GM12873 (cell line): ENCODE results near the gene LRRC63.

ENCODE experiments used
- TF ChIP-seq, protein P1 (sequence below): IDR thresholded peaks from 2 replicates; pipeline ENCODE4 v1.5.1; 2012; ENCODE audit warnings: low read depth, mild to moderate bottlenecking, moderate library complexity, low read length, control low read depth; ENCODE audit not compliant: insufficient read depth; ENCODE audit errors: missing control alignments

LRRC63 gene

DNA sequence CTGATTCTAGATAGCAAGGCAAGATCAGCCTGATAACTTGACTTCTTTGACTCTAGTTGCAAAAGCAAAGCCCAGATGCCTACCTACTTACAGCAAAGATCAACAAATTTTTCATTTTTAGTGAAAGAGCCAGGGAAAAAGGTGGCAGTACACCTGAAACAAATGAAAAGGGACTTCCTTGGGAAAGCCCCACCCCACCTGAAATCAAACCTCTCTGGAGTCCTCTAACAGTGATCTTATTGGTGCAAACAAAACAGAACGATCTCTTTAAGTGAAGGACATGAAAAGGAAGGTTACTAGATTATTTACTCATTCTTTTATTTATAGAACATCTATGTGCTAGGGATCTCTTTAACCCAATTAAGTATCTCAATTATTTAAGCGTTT is 29.2 kb upstream of the LRRC63 start:
- TF ChIP-seq, protein P1, sequence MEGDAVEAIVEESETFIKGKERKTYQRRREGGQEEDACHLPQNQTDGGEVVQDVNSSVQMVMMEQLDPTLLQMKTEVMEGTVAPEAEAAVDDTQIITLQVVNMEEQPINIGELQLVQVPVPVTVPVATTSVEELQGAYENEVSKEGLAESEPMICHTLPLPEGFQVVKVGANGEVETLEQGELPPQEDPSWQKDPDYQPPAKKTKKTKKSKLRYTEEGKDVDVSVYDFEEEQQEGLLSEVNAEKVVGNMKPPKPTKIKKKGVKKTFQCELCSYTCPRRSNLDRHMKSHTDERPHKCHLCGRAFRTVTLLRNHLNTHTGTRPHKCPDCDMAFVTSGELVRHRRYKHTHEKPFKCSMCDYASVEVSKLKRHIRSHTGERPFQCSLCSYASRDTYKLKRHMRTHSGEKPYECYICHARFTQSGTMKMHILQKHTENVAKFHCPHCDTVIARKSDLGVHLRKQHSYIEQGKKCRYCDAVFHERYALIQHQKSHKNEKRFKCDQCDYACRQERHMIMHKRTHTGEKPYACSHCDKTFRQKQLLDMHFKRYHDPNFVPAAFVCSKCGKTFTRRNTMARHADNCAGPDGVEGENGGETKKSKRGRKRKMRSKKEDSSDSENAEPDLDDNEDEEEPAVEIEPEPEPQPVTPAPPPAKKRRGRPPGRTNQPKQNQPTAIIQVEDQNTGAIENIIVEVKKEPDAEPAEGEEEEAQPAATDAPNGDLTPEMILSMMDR = no peak

DNA sequence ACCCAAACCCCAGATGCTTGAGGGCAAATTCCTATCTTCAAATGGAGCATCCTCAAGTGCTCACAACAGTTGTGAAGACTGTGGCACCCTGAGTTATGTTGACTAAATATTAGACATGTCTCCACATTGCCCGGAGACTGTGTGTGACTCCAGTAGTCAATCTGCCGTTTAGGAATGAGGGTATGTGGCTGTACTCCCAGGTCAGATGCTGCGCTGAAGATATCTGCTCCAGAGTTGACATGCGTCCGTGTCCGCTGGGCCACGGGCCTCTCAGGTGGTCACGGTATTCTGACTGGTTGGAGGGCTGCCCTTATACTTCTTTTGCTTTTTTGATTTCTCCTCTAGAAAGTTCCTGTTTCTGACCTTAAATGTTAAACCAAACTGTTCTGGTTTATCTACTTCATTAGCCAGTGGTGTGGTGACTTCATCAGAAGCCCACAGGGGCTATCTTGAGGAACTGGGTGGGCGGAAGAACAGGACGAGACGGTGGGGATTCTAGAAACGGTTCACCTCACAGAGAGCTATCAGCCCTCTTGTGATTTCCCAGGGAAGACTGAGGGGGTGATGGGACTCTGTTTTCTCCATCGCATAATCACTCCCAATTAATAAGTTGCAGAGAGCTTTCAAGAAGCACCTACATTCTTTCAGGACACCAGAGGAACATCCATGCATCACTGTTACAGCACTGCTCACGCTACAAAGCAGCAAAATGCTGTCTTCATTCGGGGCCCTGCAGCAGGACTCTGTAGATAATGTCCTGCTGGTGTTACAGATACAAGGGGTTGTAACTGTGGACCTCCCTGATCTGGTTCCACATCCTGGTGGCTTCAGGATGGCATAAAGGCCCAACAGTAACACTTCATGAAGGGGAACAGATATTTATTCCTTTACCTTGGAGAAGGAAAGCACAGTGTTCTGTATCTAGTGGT is 28.4 kb upstream of the LRRC63 start:
- TF ChIP-seq, protein P1 = no peak

DNA sequence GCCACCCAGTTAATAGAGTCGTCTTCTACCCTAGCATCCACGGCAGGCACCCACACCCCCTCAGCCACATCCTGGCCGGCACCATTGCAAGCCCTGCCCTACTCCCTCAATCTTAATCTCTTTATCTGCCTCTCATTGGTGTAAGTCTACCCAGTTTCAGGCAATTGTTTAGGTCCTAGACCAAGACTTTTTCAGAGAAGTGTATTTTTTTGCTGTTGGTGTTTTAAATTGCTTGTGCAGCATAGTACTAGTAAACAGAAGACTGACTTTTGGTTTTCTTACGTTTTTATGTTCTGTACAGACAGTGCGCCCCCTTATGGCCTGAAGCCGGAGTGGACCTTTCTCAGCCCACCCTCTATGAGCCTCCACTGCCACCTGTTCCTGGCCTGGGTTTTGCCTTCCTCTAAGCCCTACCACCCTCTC is 27.4 kb upstream of the LRRC63 start:
- TF ChIP-seq, protein P1 = peak; percentile 95

DNA sequence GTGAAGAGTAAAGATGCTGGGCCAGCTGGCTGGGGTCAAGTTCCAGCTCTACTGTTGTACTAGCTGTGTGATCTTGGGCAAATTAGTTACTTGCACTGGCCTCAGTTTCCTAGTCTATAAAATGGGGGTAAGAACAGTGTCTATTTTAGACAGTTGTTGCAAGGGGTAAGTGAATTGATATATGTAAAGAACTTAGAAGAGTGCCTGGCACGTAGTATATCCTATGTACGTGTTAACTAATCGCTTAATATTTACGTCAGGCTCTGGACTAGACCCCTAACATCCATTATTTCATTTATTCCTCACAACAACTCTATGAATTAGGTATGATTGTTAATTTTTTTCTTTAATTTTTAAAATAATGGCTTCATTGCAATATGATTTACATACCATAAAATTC is 26.1 kb upstream of the LRRC63 start:
- TF ChIP-seq, protein P1 = no peak

DNA sequence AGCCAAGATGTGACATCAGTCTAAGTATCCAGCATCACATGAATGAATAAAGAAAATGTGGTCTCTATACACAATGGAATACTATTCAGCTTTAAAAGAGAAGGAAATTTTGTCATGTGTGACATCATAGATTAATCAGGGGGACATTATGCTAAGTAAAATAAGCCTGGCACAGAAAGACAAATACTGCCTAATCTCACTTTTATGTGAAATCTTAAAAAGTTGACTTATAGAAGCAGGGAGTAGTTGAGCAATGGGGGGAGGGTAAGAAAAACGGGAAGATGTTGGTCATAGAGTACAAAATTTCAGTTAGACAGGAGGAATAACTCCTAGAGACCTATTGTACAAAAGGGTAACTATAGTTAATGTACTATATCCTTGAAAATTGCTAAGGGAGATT is 19.3 kb upstream of the LRRC63 start:
- TF ChIP-seq, protein P1 = no peak

DNA sequence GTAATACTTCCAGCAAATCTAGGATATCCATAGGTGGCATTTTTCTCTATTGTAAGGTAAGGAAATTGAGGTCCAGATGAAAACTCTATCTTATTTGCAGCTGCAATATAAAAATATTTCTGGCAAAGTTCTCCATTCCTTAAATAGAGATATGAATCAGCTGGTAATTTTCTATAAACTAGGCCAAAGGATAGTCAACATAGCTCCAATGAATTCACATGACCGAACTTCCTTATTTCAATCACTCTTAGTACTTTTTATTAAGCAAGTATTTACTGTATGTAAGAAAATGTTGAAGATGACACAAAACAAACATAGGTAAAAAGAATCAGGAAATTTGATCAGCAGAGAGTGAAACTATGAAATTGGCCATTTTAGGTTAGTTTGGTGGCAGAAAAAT is 16.7 kb upstream of the LRRC63 start:
- TF ChIP-seq, protein P1 = no peak

DNA sequence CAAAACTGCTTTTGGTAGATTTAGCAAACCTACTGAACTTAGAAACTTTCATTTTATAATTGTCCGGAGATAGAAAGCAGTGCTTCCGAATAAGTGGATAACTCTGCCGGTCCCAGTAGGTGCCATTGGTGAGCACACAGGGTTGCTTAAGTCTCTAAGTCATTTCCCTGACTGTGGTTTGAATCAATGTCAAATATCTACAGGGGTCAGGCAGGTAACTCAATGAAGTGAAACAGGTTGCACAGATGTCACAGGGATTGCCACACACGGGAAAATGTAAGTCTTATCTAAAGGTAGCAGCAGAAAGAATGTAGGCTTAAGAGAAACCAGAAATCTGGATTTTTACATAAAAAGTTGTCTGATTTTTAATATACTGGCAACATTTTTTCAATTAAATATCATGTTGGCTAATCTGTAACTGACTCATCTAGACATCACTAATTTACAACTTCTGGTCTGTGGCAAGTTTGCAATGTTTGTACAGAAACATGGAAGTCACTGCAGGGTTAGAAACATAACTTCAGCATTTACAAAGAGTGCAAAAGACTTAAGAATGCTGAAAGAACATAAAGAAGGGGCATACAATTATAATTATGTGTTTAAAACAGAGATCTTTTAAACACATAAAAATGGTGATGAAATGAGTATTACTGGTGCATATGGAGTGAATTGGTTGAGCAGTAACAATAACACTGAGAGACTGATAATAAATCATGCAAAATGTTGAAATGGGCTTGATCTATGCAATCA is 14.3 kb upstream of the LRRC63 start:
- TF ChIP-seq, protein P1 = no peak
